ENCODE data around the gene ZBTB5. TPM values are rescaled to one million over a fixed set of nuclear protein-coding genes. Genes with fewer than 3 reads are reported as not detected.

Gene ZBTB5
- total and polyA plus RNA-seq, 9 of the 15 experiments (the other 6 are each of a cell fraction or from before 2014, with no cell fraction given) = 2.3 to 43.2 (median 15.5) TPM

GRCh38 chr9:37422289-37423104 lies 42.8 kb downstream of the ZBTB5 start, which contains the start of gene GRHPR (continued):
- TF ChIP-seq GTF2F1 (IDR thresholded peaks at IDR 0.05; ENCODE audit: low read depth, low read length) = peak; percentile 47; the same call in 1 of the 2 replicates
- TF ChIP-seq SMAD4 (CRISPR knock-in tag; conservative IDR thresholded peaks at IDR 0.05) = peak; percentile 26
- TF ChIP-seq YY1 (IDR thresholded peaks at IDR 0.05; ENCODE audit: borderline replicate concordance in 1 of 3, control insufficient read depth in 1 of 3, extremely low read depth in 1 of 3, insufficient read depth in 3 of 3, insufficient read length in 1 of 3, insufficient replicate concordance in 2 of 3, low read depth in 1 of 3, low read length in 2 of 3) = peak in 2 of 3 experiments; percentile 6 to 72
- peak; percentile 77; the same call in 1 of the 2 replicates for TF ChIP-seq E2F3 (CRISPR knock-in tag; IDR thresholded peaks at IDR 0.05)
- TF ChIP-seq FOXO4 (CRISPR knock-in tag; IDR thresholded peaks at IDR 0.05) = peak; percentile 70; the same call in 1 of the 2 replicates
- peak; percentile 1; the same call in 1 of the 2 replicates for TF ChIP-seq ZNF384 (IDR thresholded peaks at IDR 0.05; ENCODE audit: low read depth, low read length)
- peak; percentile 93 for TF ChIP-seq FIP1L1 (IDR thresholded peaks at IDR 0.05; ENCODE audit: low read depth, low read length, poor library complexity, severe bottlenecking)
- TF ChIP-seq MCM7 (IDR thresholded peaks at IDR 0.05) = no peak
- TF ChIP-seq ZNF124 (CRISPR knock-in tag; IDR thresholded peaks at IDR 0.05) = no peak
- TF ChIP-seq ZNF740 (CRISPR knock-in tag; IDR thresholded peaks at IDR 0.05) = peak; percentile 99
- peak in 1 of 2 experiments; percentile 93; a peak in 2 of 4 replicates for TF ChIP-seq ZNF740 (tag; IDR thresholded peaks at IDR 0.05)
- TF ChIP-seq ZBTB1 (CRISPR knock-in tag; IDR thresholded peaks at IDR 0.05; ENCODE audit: borderline replicate concordance, low read depth) = peak; percentile 85
- peak; percentile 57 for TF ChIP-seq GABPA (tag; conservative IDR thresholded peaks at IDR 0.05; ENCODE audit: low read depth)
- TF ChIP-seq ARID4B (CRISPR knock-in tag; IDR thresholded peaks at IDR 0.05) = peak; percentile 39; the same call in 1 of the 2 replicates
- 0 out of 2 replicates have a peak, but pooled peaks have one; percentile 12 for TF ChIP-seq HEY1 (CRISPR knock-in tag; IDR thresholded peaks at IDR 0.05; ENCODE audit: borderline replicate concordance)
- TF ChIP-seq NONO (IDR thresholded peaks at IDR 0.05; ENCODE audit: low read depth in 2 of 2, low read length in 1 of 2) = peak in 1 of 2 experiments; percentile 11; a peak in 1 of 4 replicates
- TF ChIP-seq RHOXF2B (CRISPR knock-in tag; conservative IDR thresholded peaks at IDR 0.05) = no peak
- TF ChIP-seq SREBF1 (IDR thresholded peaks at IDR 0.05; ENCODE audit: borderline replicate concordance, low read depth, low read length) = no peak
- 0 out of 2 replicates have a peak, but pooled peaks have one; percentile 55 for TF ChIP-seq HIVEP1 (CRISPR knock-in tag; IDR thresholded peaks at IDR 0.05)
- TF ChIP-seq ZEB2 (IDR thresholded peaks at IDR 0.05) = peak; percentile 16; the same call in 1 of the 2 replicates

Data from K562 (cell line).